ENCODE measurements around the gene SARDH.

DNA sequence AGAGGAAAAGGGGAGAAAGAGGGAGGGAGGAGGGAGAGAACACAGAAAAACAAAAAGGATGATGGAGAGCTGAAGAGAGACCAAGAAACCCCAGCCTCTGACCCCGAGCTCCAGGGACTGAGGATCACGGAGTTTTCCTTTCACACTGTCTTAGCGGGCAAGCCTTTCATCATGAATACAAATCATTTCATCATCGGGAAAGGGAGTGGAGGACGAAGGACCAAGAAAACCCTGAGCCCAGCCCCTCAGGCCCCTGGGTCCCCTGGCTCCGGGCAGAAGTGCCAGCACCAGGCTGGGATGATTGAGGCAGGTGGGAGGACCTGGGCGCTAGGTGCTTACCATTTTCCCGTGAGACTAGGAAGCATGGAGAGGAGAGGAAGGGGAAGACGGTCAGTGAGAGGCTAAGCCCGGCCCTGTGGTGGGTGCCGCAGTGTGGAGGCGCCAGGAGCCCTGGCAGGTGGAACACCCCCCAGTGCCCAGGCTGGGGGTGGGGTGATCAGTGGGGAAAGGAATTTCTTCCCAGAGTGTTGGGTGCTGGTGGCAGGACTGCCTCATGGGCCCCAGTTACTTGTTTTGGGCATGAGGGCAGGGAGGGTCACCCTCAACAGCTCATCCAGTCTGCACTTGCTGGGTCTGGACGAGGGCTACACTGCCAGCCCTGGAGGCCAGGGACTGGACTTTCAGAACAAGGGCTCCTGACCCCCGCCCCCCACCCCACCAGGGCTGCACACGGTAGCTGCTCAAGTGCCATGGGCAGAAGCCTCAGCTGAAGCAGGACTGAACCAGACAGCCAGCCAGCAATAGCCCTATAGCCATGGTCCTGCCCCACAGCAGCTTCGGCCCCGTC is 49.0 kb upstream of the SARDH start:
- TF ChIP-seq, protein P1, sequence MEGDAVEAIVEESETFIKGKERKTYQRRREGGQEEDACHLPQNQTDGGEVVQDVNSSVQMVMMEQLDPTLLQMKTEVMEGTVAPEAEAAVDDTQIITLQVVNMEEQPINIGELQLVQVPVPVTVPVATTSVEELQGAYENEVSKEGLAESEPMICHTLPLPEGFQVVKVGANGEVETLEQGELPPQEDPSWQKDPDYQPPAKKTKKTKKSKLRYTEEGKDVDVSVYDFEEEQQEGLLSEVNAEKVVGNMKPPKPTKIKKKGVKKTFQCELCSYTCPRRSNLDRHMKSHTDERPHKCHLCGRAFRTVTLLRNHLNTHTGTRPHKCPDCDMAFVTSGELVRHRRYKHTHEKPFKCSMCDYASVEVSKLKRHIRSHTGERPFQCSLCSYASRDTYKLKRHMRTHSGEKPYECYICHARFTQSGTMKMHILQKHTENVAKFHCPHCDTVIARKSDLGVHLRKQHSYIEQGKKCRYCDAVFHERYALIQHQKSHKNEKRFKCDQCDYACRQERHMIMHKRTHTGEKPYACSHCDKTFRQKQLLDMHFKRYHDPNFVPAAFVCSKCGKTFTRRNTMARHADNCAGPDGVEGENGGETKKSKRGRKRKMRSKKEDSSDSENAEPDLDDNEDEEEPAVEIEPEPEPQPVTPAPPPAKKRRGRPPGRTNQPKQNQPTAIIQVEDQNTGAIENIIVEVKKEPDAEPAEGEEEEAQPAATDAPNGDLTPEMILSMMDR (IDR thresholded peaks at IDR 0.05): no peak
- no peak for TF ChIP-seq POLR2A (IDR thresholded peaks at IDR 0.05)
